ENCODE measurements around the gene ZSCAN30.

ZSCAN30 gene

GRCh38 chr18:35290094-35290735 lies at the start of gene ZSCAN30:
Gene ZSCAN30 (minus strand): TSS chr18:35290229. CDS start chr18:35264352, 25,877 bp downstream.
- no peaks in the 10 kb centered on the region for H3K9me3 Mint-ChIP-seq
- H3K27ac Mint-ChIP-seq: peak within 1 kb of the TSS; percentile 98
- peak within 1 kb of the TSS; percentile 96 to 97 for H3K4me3 Mint-ChIP-seq
- DNase-seq (peak; percentile 96), ATAC-seq (replicated peaks) (peak; percentile 96 to 98)
- peaks cover 16 to 46% of the 10 kb centered on the region in 2 donors for H3K36me3 Mint-ChIP-seq
- peaks cover 22 to 39% of the 10 kb centered on the region in 2 donors for H3K4me1 Mint-ChIP-seq
- no peaks in the 10 kb centered on the region for H3K27me3 Mint-ChIP-seq

DNA sequence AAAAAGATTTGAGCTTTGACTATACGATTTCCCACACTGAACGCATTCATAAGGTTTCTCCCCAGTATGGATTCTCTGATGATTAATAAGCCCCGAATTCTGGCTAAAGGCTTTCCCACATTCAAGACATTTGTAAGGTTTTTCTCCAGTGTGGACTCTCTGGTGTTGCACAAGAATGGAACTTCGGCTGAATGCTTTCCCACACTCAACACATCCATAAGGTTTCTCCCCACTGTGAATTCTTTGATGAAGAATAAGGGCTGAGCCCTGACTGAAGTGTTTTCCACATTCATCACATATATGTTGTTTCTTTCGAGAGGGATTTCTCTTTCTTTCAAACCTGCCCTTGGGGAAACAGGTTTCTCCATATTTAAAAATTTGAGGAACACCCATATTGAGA lies 47.3 kb upstream of the ZSCAN30 start:
- DNase-seq: no peak
- ATAC-seq (replicated peaks): no peak
- Mint-ChIP-seq H3K4me1 (peaks cover 13 to 46% of the 10 kb centered on the region in 2 donors), H3K36me3 (peaks cover 39 to 70% of the 10 kb centered on the region in 2 donors), H3K27ac (no peak overlapping the region), H3K27me3 (no peaks in the 10 kb centered on the region), H3K9me3 (no peaks in the 10 kb centered on the region), H3K4me3 (no peak overlapping the region)

DNA sequence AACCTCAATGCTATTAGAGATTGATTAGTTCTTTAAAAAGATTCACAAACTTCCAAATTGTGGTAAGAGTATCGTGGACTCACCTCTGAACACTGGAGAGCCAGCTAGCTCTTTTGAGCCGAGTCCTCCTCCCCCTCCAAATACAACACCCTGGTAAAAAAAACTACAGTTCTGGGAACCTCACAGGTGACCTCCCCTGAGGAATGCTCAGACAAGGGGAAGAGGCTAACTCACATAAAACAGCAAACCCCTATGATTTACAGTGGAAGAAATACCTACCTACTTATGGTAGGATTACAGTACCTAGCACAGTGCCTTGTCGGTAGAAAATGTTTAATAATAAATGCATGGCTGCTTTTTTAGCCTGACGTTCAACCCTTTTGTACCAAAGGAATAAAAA lies 45.8 kb upstream of the ZSCAN30 start:
- Mint-ChIP-seq H3K36me3 (peaks cover 39 to 70% of the 10 kb centered on the region in 2 donors), H3K4me1 (peaks cover 13 to 40% of the 10 kb centered on the region in 2 donors), H3K9me3 (no peaks in the 10 kb centered on the region)

DNA sequence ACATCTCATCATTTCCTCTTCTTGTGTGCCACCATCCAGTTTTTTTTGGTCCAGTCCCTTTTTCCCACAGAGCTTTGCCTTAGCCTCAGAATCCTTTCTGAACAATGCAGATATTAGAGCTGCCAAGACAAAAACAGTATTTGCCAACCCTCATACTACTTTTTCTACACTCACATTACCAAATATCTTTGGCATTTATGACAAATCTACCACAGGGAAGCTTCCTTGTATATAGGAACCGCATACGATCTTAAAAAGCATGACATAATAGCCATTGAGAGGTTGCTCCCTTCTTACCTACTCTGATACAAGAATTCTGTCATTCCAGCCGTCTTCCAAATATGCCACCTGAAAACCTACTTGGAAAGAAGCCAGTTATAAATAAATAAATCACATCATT lies 44.8 kb upstream of the ZSCAN30 start:
- DNase-seq (no peak), ATAC-seq (replicated peaks) (no peak)

More for the DNA sequence above, 45.8 kb upstream of the ZSCAN30 start:
- Mint-ChIP-seq H3K27ac (no peak overlapping the region), H3K27me3 (no peaks in the 10 kb centered on the region), H3K4me3 (no peak overlapping the region)
- ATAC-seq (replicated peaks): no peak
- DNase-seq: no peak

DNA sequence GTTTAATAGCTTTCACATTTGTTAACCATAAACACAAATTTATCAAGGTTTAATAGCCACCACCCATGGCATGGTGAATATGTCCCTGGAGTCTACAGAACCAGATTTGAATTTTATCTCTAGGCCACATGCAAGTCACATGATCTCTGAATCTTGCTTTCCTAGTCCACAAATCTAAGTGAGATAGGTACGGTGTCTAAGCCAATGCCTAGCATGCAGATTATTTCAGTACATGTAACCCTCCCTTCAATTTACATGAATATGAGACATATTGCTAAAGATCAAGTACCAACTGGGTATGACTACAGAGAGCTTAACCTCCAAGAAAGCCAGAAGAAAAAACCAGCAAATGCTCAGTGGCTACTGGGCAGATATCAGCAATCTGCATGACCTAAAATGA lies 44.2 kb upstream of the ZSCAN30 start:
- Mint-ChIP-seq H3K27me3 (no peaks in the 10 kb centered on the region), H3K4me3 (no peak overlapping the region), H3K9me3 (no peaks in the 10 kb centered on the region), H3K36me3 (peaks cover 33 to 57% of the 10 kb centered on the region in 2 donors), H3K4me1 (peaks cover 7 to 34% of the 10 kb centered on the region in 2 donors), H3K27ac (no peak overlapping the region)
- no peak for ATAC-seq (replicated peaks)
- no peak for DNase-seq

More for the DNA sequence above, 44.8 kb upstream of the ZSCAN30 start:
- Mint-ChIP-seq H3K27me3 (no peaks in the 10 kb centered on the region), H3K27ac (peak overlapping the region; percentile 60), H3K4me1 (peaks cover 10 to 40% of the 10 kb centered on the region in 2 donors), H3K36me3 (peaks cover 37 to 64% of the 10 kb centered on the region in 2 donors), H3K9me3 (no peaks in the 10 kb centered on the region), H3K4me3 (no peak overlapping the region)

- H3K27me3 Mint-ChIP-seq: no peaks in the 10 kb centered on the region
- H3K9me3 Mint-ChIP-seq: peaks cover 2 to 4% of the 10 kb centered on the region in 2 donors
- DNase-seq (no peak), ATAC-seq (replicated peaks) (no peak)
- H3K27ac Mint-ChIP-seq: no peak overlapping the region
- peaks cover 25 to 41% of the 10 kb centered on the region in 2 donors for H3K36me3 Mint-ChIP-seq
- H3K4me3 Mint-ChIP-seq: no peak overlapping the region
- H3K4me1 Mint-ChIP-seq: peaks cover 2 to 24% of the 10 kb centered on the region in 2 donors
Observed at GRCh38 chr18:35331367-35332087, 41.5 kb upstream of the ZSCAN30 start.

- Mint-ChIP-seq H3K27me3 (no peaks in the 10 kb centered on the region), H3K9me3 (peaks cover 2 to 4% of the 10 kb centered on the region in 2 donors), H3K4me1 (peaks cover 0 to 9% of the 10 kb centered on the region in 2 donors), H3K4me3 (no peak overlapping the region), H3K27ac (no peak overlapping the region), H3K36me3 (peaks cover 12 to 20% of the 10 kb centered on the region in 2 donors)
- no peak for ATAC-seq (replicated peaks)
- DNase-seq: no peak
Observed at GRCh38 chr18:35328868-35329267, 38.8 kb upstream of the ZSCAN30 start.

- Mint-ChIP-seq H3K36me3 (peaks cover 3 to 8% of the 10 kb centered on the region in 2 donors), H3K27ac (no peak overlapping the region)
Observed at GRCh38 chr18:35326695-35327387, 36.8 kb upstream of the ZSCAN30 start.

GRCh38 chr18:35324926-35325655 lies 35.1 kb upstream of the ZSCAN30 start:
- Mint-ChIP-seq H3K27me3 (no peaks in the 10 kb centered on the region), H3K9me3 (peaks cover 2 to 4% of the 10 kb centered on the region in 2 donors), H3K4me1 (no peaks in the 10 kb centered on the region), H3K4me3 (no peak overlapping the region), H3K27ac (no peak overlapping the region), H3K36me3 (peaks cover 3 to 8% of the 10 kb centered on the region in 2 donors)
- ATAC-seq (replicated peaks): no peak
- DNase-seq: no peak

More at GRCh38 chr18:35326695-35327387, 36.8 kb upstream of the ZSCAN30 start:
- ATAC-seq (replicated peaks) (no peak), DNase-seq (no peak)
- H3K27me3 Mint-ChIP-seq: no peaks in the 10 kb centered on the region
- H3K4me3 Mint-ChIP-seq: no peak overlapping the region
- peaks cover 2 to 4% of the 10 kb centered on the region in 2 donors for H3K9me3 Mint-ChIP-seq
- no peaks in the 10 kb centered on the region for H3K4me1 Mint-ChIP-seq

DNA sequence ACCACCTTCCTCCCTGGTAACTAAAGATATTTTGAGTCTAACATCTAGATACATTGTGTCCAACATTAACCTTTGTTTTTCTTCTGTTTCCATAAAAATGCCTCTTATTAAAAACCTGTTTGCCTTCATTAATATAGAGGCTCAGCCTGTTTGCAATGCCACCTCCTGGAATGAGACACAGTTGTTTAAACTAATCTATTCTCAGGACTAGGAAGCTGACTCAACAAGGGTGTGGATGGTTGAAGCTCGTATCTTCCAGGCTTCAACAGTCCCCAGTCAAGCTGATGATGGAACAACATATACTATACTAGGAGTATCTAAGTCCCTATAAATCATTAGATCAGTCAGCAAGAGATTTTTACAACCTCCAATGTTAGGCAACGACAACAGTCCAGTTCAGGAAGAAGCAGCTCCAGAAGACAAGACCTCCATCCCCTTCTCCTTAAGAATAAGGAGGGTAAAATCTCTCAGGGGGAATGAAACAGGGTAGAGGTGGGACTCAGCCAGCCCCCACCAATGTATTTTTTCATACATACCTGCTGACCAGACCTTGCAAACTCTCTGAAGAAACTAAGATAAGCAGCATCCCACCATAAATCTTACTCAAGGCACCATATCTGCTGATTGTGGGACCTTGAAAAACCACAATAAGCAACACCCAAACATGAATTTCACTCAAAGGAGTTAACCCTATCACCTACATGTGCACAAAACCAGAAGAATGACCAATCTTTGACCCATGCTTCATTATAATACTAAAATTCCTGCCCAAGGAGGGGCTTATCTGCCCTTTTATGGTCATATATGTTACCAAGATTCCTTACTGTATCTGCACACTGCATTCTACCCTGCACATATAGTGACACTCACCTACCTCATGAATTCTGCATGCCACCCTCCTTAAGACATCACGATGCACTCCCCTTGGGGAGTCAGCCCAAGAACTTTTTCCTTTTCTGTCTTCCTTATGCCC lies 32.7 kb upstream of the ZSCAN30 start:
- no peak overlapping the region for H3K27ac Mint-ChIP-seq
- no peaks in the 10 kb centered on the region for H3K27me3 Mint-ChIP-seq
- H3K36me3 Mint-ChIP-seq: peaks cover 0 to 4% of the 10 kb centered on the region in 2 donors
- H3K4me1 Mint-ChIP-seq: no peaks in the 10 kb centered on the region
- no peak overlapping the region for H3K4me3 Mint-ChIP-seq
- H3K9me3 Mint-ChIP-seq: no peaks in the 10 kb centered on the region
- ATAC-seq (replicated peaks): no peak
- no peak for DNase-seq

- Mint-ChIP-seq H3K27ac (no peak overlapping the region), H3K4me1 (no peaks in the 10 kb centered on the region), H3K36me3 (peaks cover 30 to 51% of the 10 kb centered on the region in 2 donors), H3K4me3 (no peak overlapping the region), H3K27me3 (no peaks in the 10 kb centered on the region), H3K9me3 (peaks cover 24 to 39% of the 10 kb centered on the region in 2 donors)
- ATAC-seq (replicated peaks) (no peak), DNase-seq (no peak)
Observed at GRCh38 chr18:35311496-35311895, 21.5 kb upstream of the ZSCAN30 start.

- H3K27me3 Mint-ChIP-seq: no peaks in the 10 kb centered on the region
- no peaks in the 10 kb centered on the region for H3K4me1 Mint-ChIP-seq
- H3K27ac Mint-ChIP-seq: no peak overlapping the region
- peaks cover 29 to 46% of the 10 kb centered on the region in 2 donors for H3K9me3 Mint-ChIP-seq
- no peak for ATAC-seq (replicated peaks)
- no peak for DNase-seq
- peaks cover 70 to 81% of the 10 kb centered on the region in 2 donors for H3K36me3 Mint-ChIP-seq
- no peak overlapping the region for H3K4me3 Mint-ChIP-seq
Observed at GRCh38 chr18:35306588-35307250, 16.7 kb upstream of the ZSCAN30 start.

DNA sequence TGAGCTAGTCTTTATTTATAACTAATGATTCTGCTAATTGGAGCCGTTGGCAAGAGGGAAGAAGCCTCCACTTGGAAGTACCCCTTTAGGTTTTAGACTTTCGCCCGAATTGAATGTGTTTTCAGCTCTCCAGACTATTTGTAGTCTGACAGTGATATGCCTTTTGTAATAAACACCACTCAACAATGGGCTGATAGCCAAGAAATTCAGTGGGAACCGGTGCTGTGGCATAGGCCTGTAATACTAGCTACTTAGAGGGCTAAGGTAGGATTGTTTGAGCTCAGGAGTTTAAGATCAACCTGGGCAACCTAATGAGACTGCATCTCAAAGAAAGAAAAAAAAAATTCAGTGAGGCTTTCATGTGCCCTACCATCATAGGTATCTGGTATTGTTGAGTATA lies 13.6 kb upstream of the ZSCAN30 start:
- H3K27ac Mint-ChIP-seq: no peak overlapping the region

More for the DNA sequence above, 13.6 kb upstream of the ZSCAN30 start:
- H3K36me3 Mint-ChIP-seq: peaks cover 82 to 88% of the 10 kb centered on the region in 2 donors
- no peak for DNase-seq
- H3K4me3 Mint-ChIP-seq: no peak overlapping the region
- H3K9me3 Mint-ChIP-seq: peaks cover 27 to 45% of the 10 kb centered on the region in 2 donors
- H3K4me1 Mint-ChIP-seq: no peaks in the 10 kb centered on the region
- no peaks in the 10 kb centered on the region for H3K27me3 Mint-ChIP-seq
- ATAC-seq (replicated peaks): no peak
